Ishikawa (cell line): Measurements from ENCODE around the gene PITPNC1.

Experiments used
- CEBPB ChIP-seq: IDR thresholded peaks from 2 replicates; pipeline ENCODE4 v1.6.1; 2012
- CREB1 ChIP-seq: IDR thresholded peaks from 2 replicates; pipeline ENCODE4 v1.6.1; 2012; ENCODE audit warnings: low read depth
- EGR1 ChIP-seq: IDR thresholded peaks from 2 replicates; pipeline ENCODE4 v1.6.1; 2012
- EP300 ChIP-seq: IDR thresholded peaks from 2 replicates; pipeline ENCODE4 v1.6.1; 2012; ENCODE audit warnings: borderline replicate concordance
- FOXM1 ChIP-seq: IDR thresholded peaks from 2 replicates; pipeline ENCODE4 v1.6.1; 2012; ENCODE audit warnings: low read depth, borderline replicate concordance
- MAX ChIP-seq: IDR thresholded peaks from 2 replicates; pipeline ENCODE4 v1.6.1; 2012
- NFIC ChIP-seq: IDR thresholded peaks from 2 replicates; pipeline ENCODE4 v1.6.1; 2012
- RAD21 ChIP-seq: IDR thresholded peaks from 2 replicates; pipeline ENCODE4 v1.6.1; 2012; ENCODE audit warnings: low read depth
- REST ChIP-seq: IDR thresholded peaks from 2 replicates; pipeline ENCODE4 v1.6.1; 2012; ENCODE audit warnings: low read depth, mild to moderate bottlenecking
- TAF1 ChIP-seq: IDR thresholded peaks from 2 replicates; pipeline ENCODE4 v1.6.1; 2012; ENCODE audit warnings: low read depth, mild to moderate bottlenecking
- TCF12 ChIP-seq: IDR thresholded peaks from 2 replicates; pipeline ENCODE4 v1.6.1; 2012; ENCODE audit warnings: low read depth
- TEAD4 ChIP-seq: IDR thresholded peaks from 2 replicates; pipeline ENCODE4 v1.6.1; 2012
- USF1 ChIP-seq: IDR thresholded peaks from 2 replicates; pipeline ENCODE4 v1.6.1; 2012
- YY1 ChIP-seq: IDR thresholded peaks from 2 replicates; pipeline ENCODE4 v1.6.1; 2012; ENCODE audit warnings: low read depth
- ZBTB7A ChIP-seq: IDR thresholded peaks from 2 replicates; pipeline ENCODE4 v1.6.1; 2012; ENCODE audit warnings: low read depth

PITPNC1 gene

GRCh38 chr17:67519801-67520251 is 142.7 kb downstream of the PITPNC1 start:
- TF ChIP-seq FOXM1 = no peak
- no peak for TF ChIP-seq REST
- TF ChIP-seq EGR1 = no peak
- TF ChIP-seq MAX = no peak
- no peak for TF ChIP-seq CREB1

DNA sequence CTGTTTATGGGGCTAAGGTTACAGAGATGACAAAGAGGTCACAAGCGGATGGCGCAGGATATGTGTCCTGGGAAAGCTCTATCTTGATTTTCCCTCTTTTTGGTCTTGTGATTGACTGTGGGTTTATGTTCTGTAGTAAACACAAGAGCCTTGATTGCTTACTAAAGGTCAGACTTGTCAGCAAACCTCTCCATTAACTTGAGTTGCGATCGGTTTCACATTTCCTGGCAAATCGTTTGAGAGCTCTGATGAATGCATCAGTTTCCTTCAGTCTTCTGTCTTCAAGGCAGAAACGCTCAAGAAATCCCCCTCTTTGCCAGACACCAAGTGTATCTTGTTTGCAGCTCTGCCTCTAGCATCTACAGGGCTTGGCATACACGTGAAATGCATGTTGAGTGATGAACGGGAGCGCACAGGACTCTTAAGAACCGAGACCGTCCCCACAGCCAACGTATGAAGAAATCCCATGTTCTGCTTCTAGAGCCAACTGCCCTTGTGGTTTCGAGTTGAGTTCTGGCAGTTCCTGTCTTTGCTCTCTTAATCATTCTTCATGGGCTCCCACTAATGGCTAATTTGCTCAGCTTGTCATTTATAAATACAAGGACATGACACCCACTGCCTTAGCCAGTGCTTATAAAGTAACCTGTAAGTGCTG is 143.3 kb downstream of the PITPNC1 start:
- no peak for TF ChIP-seq EGR1
- no peak for TF ChIP-seq EP300
- TF ChIP-seq CREB1 = no peak
- TF ChIP-seq TAF1 = no peak
- TF ChIP-seq MAX = no peak
- TF ChIP-seq NFIC = no peak
- TF ChIP-seq USF1 = no peak
- TF ChIP-seq FOXM1 = no peak
- no peak for TF ChIP-seq REST
- TF ChIP-seq CEBPB = no peak
- TF ChIP-seq RAD21 = no peak
- TF ChIP-seq ZBTB7A = no peak

- no peak for TF ChIP-seq YY1
- TF ChIP-seq TCF12 = no peak
- no peak for TF ChIP-seq FOXM1
- TF ChIP-seq USF1 = no peak
- no peak for TF ChIP-seq RAD21
- no peak for TF ChIP-seq MAX
- no peak for TF ChIP-seq CREB1
- TF ChIP-seq EP300 = no peak
- TF ChIP-seq CEBPB = no peak
- TF ChIP-seq TAF1 = no peak
- TF ChIP-seq NFIC = no peak
- no peak for TF ChIP-seq EGR1
- no peak for TF ChIP-seq ZBTB7A
- no peak for TF ChIP-seq REST
- no peak for TF ChIP-seq TEAD4
Observed at GRCh38 chr17:67520916-67521774, 144.1 kb downstream of the PITPNC1 start.

DNA sequence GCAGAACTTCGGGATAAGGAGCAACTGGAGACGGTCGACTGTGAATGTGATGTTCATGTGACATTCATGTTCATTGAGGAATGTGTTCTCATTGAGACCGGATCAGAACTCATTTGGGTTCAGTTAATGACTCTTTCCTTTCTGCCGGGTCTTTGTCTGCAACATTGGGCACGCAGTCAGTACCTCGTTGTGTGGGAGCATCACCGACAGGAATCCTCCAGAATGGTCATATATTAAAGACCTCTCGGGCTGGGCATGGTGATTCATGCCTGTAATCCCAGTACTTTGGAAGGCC is 144.6 kb downstream of the PITPNC1 start:
- TF ChIP-seq USF1 (no peak), EGR1 (no peak), YY1 (no peak), FOXM1 (no peak), RAD21 (no peak), MAX (no peak), CEBPB (no peak), TCF12 (no peak), CREB1 (no peak), TEAD4 (no peak), EP300 (no peak), NFIC (no peak), TAF1 (no peak), REST (no peak), ZBTB7A (no peak)
